PC-3 (cell line): ENCODE results near the gene ZNF678. TPM values are rescaled to one million over a fixed set of nuclear protein-coding genes. Genes with fewer than 3 reads are reported as not detected.
A peak's percentile ranks its signal among the peaks of the same experiment; 100 is the strongest.

Experiments used
- ATAC-seq: fragments of 200-7000 bp; cut with Tn5 transposase; 2 replicates; pipeline ENCODE4 v1.9.1; 2020; ENCODE audit warnings: mild to moderate bottlenecking, moderate library complexity
- BruUV-seq: library from RNA; stranded (reverse); fragments of 400-500 nt; replicated peaks from 2 replicates; lab custom pipeline; 2021; lab: Mats Ljungman, UMichigan
- CTCF ChIA-PET: fragments of 300-600 bp; sonication (Branson Sonifier 250); formaldehyde crosslinking; loops from one replicate; lab custom pipeline; 2022; ENCODE audit warnings: antibody characterized with exemption; lab: Charles Lee
- POLR2A ChIA-PET: fragments of 300-600 bp; sonication (Branson Sonifier 250); formaldehyde crosslinking; loops from one replicate; lab custom pipeline; 2022; ENCODE audit warnings: antibody characterized with exemption; ENCODE audit not compliant: unreplicated experiment; lab: Charles Lee
- DNase-seq: peaks from one replicate; pipeline ENCODE4 v3.0.0-alpha.2; 2015
- H2AFZ ChIP-seq: fragments of 300-600 bp; sonication (generic); 2 replicates; pipeline ENCODE4 v1.6.0; 2016; ENCODE audit warnings: antibody characterized with exemption, low read length
- H3F3A ChIP-seq: fragments of 300-600 bp; sonication (generic); one replicate; pipeline ENCODE4 v1.6.0; 2017; ENCODE audit warnings: antibody characterized with exemption, low read length, control low read depth, mild to moderate bottlenecking; ENCODE audit not compliant: unreplicated experiment
- H3K27ac ChIP-seq: fragments of 300-600 bp; sonication (generic); 2 replicates; pipeline ENCODE4 v1.5.1; 2016; ENCODE audit warnings: mild to moderate bottlenecking, low read length
- H3K27me3 ChIP-seq: fragments of 300-600 bp; sonication (generic); 2 replicates; pipeline ENCODE4 v1.6.1; 2016; ENCODE audit warnings: low read length, mixed read lengths
- H3K36me3 ChIP-seq: fragments of 300-600 bp; sonication (generic); 2 replicates; pipeline ENCODE4 v1.6.1; 2016; ENCODE audit warnings: low read depth, mixed run types, low read length, mixed read lengths
- H3K4me1 ChIP-seq: fragments of 300-600 bp; sonication (generic); 2 replicates; pipeline ENCODE4 v1.5.1; 2016; ENCODE audit warnings: low read length; ENCODE audit not compliant: insufficient read depth
- H3K4me2 ChIP-seq: fragments of 300-600 bp; sonication (generic); 2 replicates; pipeline ENCODE4 v1.6.0; 2016; ENCODE audit warnings: low read length
- H3K4me3 ChIP-seq: fragments of 300-600 bp; sonication (generic); 2 replicates; pipeline ENCODE4 v1.5.1; 2016; ENCODE audit warnings: mild to moderate bottlenecking, low read length, mixed read lengths
- H3K79me2 ChIP-seq: fragments of 300-600 bp; sonication (generic); 2 replicates; pipeline ENCODE4 v1.6.1; 2017; ENCODE audit warnings: low read length, mixed read lengths
- H3K9ac ChIP-seq: fragments of 300-600 bp; sonication (generic); 2 replicates; pipeline ENCODE4 v1.6.0; 2016; ENCODE audit warnings: mild to moderate bottlenecking, low read length
- H3K9me2 ChIP-seq: fragments of 300-600 bp; sonication (generic); replicated peaks from 2 replicates; pipeline ENCODE4 v1.6.1; 2016; ENCODE audit warnings: mixed run types, low read length, mixed read lengths
- H3K9me3 ChIP-seq: fragments of 300-600 bp; sonication (generic); 2 replicates; pipeline ENCODE4 v1.6.1; 2016; ENCODE audit warnings: low read length, mixed read lengths
- H4K20me1 ChIP-seq: fragments of 300-600 bp; sonication (generic); 2 replicates; pipeline ENCODE4 v1.6.1; 2016; ENCODE audit warnings: low read length, mixed read lengths
- CTCF ChIP-seq: fragments of 300-600 bp; sonication (generic); conservative IDR thresholded peaks from 2 replicates; pipeline ENCODE4 v1.5.1; 2017; ENCODE audit warnings: antibody characterized with exemption, low read depth, mild to moderate bottlenecking, low read length
- EZH2 ChIP-seq: fragments of 300-600 bp; sonication (generic); IDR thresholded peaks from one replicate; pipeline ENCODE4 v1.6.1; 2017; ENCODE audit warnings: antibody characterized with exemption, mild to moderate bottlenecking, low read length; ENCODE audit not compliant: unreplicated experiment
- EZH2phosphoT487 ChIP-seq: fragments of 300-600 bp; sonication (generic); IDR thresholded peaks from 2 replicates; pipeline ENCODE4 v1.6.1; 2018; ENCODE audit warnings: mild to moderate bottlenecking, antibody characterized with exemption, low read length, borderline replicate concordance
- intact Hi-C: fragments of 100-400 bp; cut with micrococcal nuclease; formaldehyde crosslinking; loops from 2 replicates; pipeline ENCODE4 v1.9.0; 2023
- total RNA-seq: library from RNA; depleted of rRNA; stranded (reverse); fragments of >200 nt; gene quantifications from 2 replicates; pipeline ENCODE4 v1.2.3, GENCODE V29; 2014

Gene ZNF678
- total RNA-seq, 1 experiment from 2014 or later = 22.6 TPM

GRCh38 chr1:227621211-227621610, 57.9 kb downstream of the ZNF678 start:
- BruUV-seq = no TSS peak
- peaks cover 75% of the 10 kb centered on the region for H3K9me3 ChIP-seq
- intact Hi-C loops = no loop called here

GRCh38 chr1:227622739-227623475, 59.6 kb downstream of the ZNF678 start:
- peaks cover 66% of the 10 kb centered on the region for H3K9me3 ChIP-seq
- no peaks in the 10 kb centered on the region for H3K4me1 ChIP-seq
- no peak overlapping the region for H3K4me3 ChIP-seq
- H3K27me3 ChIP-seq = no peaks in the 10 kb centered on the region
- no peak overlapping the region for H2AFZ ChIP-seq
- TF ChIP-seq EZH2phosphoT487 = no peak
- no peak for TF ChIP-seq EZH2
- no peak for TF ChIP-seq CTCF
- H3K27ac ChIP-seq = no peak overlapping the region
- H4K20me1 ChIP-seq = no peaks in the 10 kb centered on the region
- no peaks in the 10 kb centered on the region for H3F3A ChIP-seq
- no TSS peak for BruUV-seq
- H3K4me2 ChIP-seq = no peak overlapping the region
- DNase-seq (peak; percentile 4), ATAC-seq (0 out of 2 replicates have a peak, but pooled peaks have one; percentile 11)
- CTCF ChIA-PET = no interaction called here
- peaks cover 88% of the 10 kb centered on the region for H3K36me3 ChIP-seq
- no peaks in the 10 kb centered on the region for H3K79me2 ChIP-seq
- intact Hi-C loops = no loop called here
- H3K9ac ChIP-seq = no peak overlapping the region
- POLR2A ChIA-PET = no interaction called here
- no peaks in the 10 kb centered on the region for H3K9me2 ChIP-seq

More at GRCh38 chr1:227621211-227621610, 57.9 kb downstream of the ZNF678 start:
- Histone ChIP-seq H2AFZ (no peak overlapping the region), H3K79me2 (no peaks in the 10 kb centered on the region), H3K27ac (no peak overlapping the region), H3K36me3 (peaks cover 92% of the 10 kb centered on the region), H4K20me1 (no peaks in the 10 kb centered on the region), H3K4me2 (no peak overlapping the region), H3K27me3 (no peaks in the 10 kb centered on the region), H3K9ac (no peak overlapping the region), H3K4me1 (no peaks in the 10 kb centered on the region), H3F3A (no peaks in the 10 kb centered on the region), H3K4me3 (no peak overlapping the region), H3K9me2 (no peaks in the 10 kb centered on the region)
- POLR2A ChIA-PET = no interaction called here
- ATAC-seq = no peak
- CTCF ChIA-PET = no interaction called here
- TF ChIP-seq CTCF (no peak), EZH2phosphoT487 (no peak), EZH2 (no peak)
- DNase-seq = no peak

GRCh38 chr1:227632325-227632724, 69.0 kb downstream of the ZNF678 start:
- Histone ChIP-seq H3F3A (no peaks in the 10 kb centered on the region), H3K4me2 (no peak overlapping the region), H3K9me3 (peaks cover 53% of the 10 kb centered on the region), H3K4me3 (no peak overlapping the region), H3K27me3 (no peaks in the 10 kb centered on the region), H3K9ac (no peak overlapping the region), H3K27ac (no peak overlapping the region), H3K79me2 (no peaks in the 10 kb centered on the region), H3K9me2 (no peaks in the 10 kb centered on the region), H2AFZ (no peak overlapping the region), H3K36me3 (peaks cover 87% of the 10 kb centered on the region), H3K4me1 (no peaks in the 10 kb centered on the region), H4K20me1 (no peaks in the 10 kb centered on the region)
- ATAC-seq (no peak), DNase-seq (no peak)
- intact Hi-C loops = no loop called here
- POLR2A ChIA-PET = no interaction called here
- TF ChIP-seq CTCF = no peak
- no peak for TF ChIP-seq EZH2phosphoT487
- TF ChIP-seq EZH2 = no peak
- no TSS peak for BruUV-seq
- CTCF ChIA-PET = no interaction called here
